DMS 273 treated with DMSO at 0.1 percent for 48 hours (cell line): ENCODE data around the gene PRX.
A peak's percentile ranks its signal among the peaks of the same experiment; 100 is the strongest.
"Not testable (repeated sequence)": the region's sequence is repeated elsewhere in the genome, so short reads cannot be mapped to it uniquely, and the experiment has no call there.

ENCODE experiments used
- DNase-seq: peaks from one replicate; lab custom pipeline; 2025; lab: John Stamatoyannopoulos, UW

Gene PRX

GRCh38 chr19:40413291-40413845 is at the start of gene PRX:
Gene PRX (minus strand): TSS chr19:40413378. CDS start chr19:40407932, 5,446 bp downstream.
- no peak for DNase-seq

- no peak for DNase-seq
These were observed 48.6 kb upstream of the PRX start for GRCh38 chr19:40461669-40462221.

GRCh38 chr19:40460185-40460584 is 47.0 kb upstream of the PRX start:
- DNase-seq, result no peak

- no peak for DNase-seq
These were observed 45.4 kb upstream of the PRX start for GRCh38 chr19:40458597-40458974.

GRCh38 chr19:40457953-40458596 is 44.9 kb upstream of the PRX start:
- no peak for DNase-seq

GRCh38 chr19:40457048-40457447 is 43.9 kb upstream of the PRX start:
- no peak for DNase-seq

GRCh38 chr19:40453943-40454342 is 40.8 kb upstream of the PRX start:
- not testable (repeated sequence) for DNase-seq

- DNase-seq, result no peak
These were observed 40.1 kb upstream of the PRX start for GRCh38 chr19:40453151-40453735.

GRCh38 chr19:40452016-40452415 is 38.8 kb upstream of the PRX start:
- DNase-seq, result no peak

GRCh38 chr19:40450664-40451063 is 37.5 kb upstream of the PRX start:
- no peak for DNase-seq

- DNase-seq, result no peak
These were observed 36.3 kb upstream of the PRX start for GRCh38 chr19:40449506-40449905.

- no peak for DNase-seq
These were observed 33.1 kb upstream of the PRX start for GRCh38 chr19:40446263-40446784.

GRCh38 chr19:40445780-40446262 is 32.6 kb upstream of the PRX start:
- no peak for DNase-seq

GRCh38 chr19:40444825-40445312 is 31.7 kb upstream of the PRX start:
- DNase-seq, result no peak

GRCh38 chr19:40444000-40444824 is 31.0 kb upstream of the PRX start, which contains the start of gene SERTAD3:
Gene SERTAD3 (minus strand): TSS chr19:40444335. CDS start chr19:40442080, 2,255 bp downstream.
- DNase-seq, result peak; percentile 89

GRCh38 chr19:40443131-40443999 is 30.2 kb upstream of the PRX start:
- DNase-seq, result peak; percentile 96

GRCh38 chr19:40442328-40443130 is 29.4 kb upstream of the PRX start:
- DNase-seq, result no peak

GRCh38 chr19:40441719-40442253 is 28.6 kb upstream of the PRX start:
- DNase-seq, result no peak

- DNase-seq, result no peak
These were observed 25.1 kb upstream of the PRX start for GRCh38 chr19:40438284-40438683.
